BJ (cell line): ENCODE results near the gene KRT8. TPM values are rescaled to one million over a fixed set of nuclear protein-coding genes. Genes with fewer than 3 reads are reported as not detected.
A peak's percentile ranks its signal among the peaks of the same experiment; 100 is the strongest.

Source experiments
- CTCF ChIA-PET: fragments of 350-600 bp; formaldehyde crosslinking; extraction: SDS; loops from one replicate; lab custom pipeline; 2021; ENCODE audit warnings: antibody characterized with exemption, inconsistent platforms; lab: Yijun Ruan, JAX
- POLR2A ChIA-PET: fragments of 300-600 bp; sonication (Branson Sonifier 250); formaldehyde crosslinking; extraction: SDS; loops from one replicate; lab custom pipeline; 2021; ENCODE audit warnings: antibody characterized with exemption; lab: Charles Lee
- DNase-seq: peaks from one replicate; pipeline ENCODE4 v3.0.0-alpha.2; 2011; ENCODE audit warnings: low read depth
- H3K27me3 ChIP-seq: 2 replicates; pipeline ENCODE4 v1.6.0; 2011; ENCODE audit warnings: low read length; ENCODE audit not compliant: control insufficient read depth, insufficient read depth
- H3K36me3 ChIP-seq: 2 replicates; pipeline ENCODE4 v1.5.1; 2011; ENCODE audit warnings: low read length; ENCODE audit not compliant: control insufficient read depth, insufficient read depth
- H3K4me3 ChIP-seq: 2 replicates; pipeline ENCODE4 v1.5.1; 2011; ENCODE audit warnings: low read depth, mild to moderate bottlenecking, control low read depth, low read length
- polyA plus RNA-seq: library from polyadenylated mRNA; depleted of rRNA; stranded (reverse); fragments of >200 nt; gene quantifications from 2 replicates; pipeline ENCODE4 v1.2.3, GENCODE V29; 2011
- TF ChIP-seq, protein P1 (sequence below): IDR thresholded peaks from 2 replicates; pipeline ENCODE4 v1.5.1; 2011; ENCODE audit warnings: low read depth, mild to moderate bottlenecking, control low read depth, inconsistent platforms, low read length, moderate library complexity; ENCODE audit not compliant: insufficient read depth

KRT8 gene
- polyA plus RNA-seq, 1 experiment = 41.6 TPM

DNA sequence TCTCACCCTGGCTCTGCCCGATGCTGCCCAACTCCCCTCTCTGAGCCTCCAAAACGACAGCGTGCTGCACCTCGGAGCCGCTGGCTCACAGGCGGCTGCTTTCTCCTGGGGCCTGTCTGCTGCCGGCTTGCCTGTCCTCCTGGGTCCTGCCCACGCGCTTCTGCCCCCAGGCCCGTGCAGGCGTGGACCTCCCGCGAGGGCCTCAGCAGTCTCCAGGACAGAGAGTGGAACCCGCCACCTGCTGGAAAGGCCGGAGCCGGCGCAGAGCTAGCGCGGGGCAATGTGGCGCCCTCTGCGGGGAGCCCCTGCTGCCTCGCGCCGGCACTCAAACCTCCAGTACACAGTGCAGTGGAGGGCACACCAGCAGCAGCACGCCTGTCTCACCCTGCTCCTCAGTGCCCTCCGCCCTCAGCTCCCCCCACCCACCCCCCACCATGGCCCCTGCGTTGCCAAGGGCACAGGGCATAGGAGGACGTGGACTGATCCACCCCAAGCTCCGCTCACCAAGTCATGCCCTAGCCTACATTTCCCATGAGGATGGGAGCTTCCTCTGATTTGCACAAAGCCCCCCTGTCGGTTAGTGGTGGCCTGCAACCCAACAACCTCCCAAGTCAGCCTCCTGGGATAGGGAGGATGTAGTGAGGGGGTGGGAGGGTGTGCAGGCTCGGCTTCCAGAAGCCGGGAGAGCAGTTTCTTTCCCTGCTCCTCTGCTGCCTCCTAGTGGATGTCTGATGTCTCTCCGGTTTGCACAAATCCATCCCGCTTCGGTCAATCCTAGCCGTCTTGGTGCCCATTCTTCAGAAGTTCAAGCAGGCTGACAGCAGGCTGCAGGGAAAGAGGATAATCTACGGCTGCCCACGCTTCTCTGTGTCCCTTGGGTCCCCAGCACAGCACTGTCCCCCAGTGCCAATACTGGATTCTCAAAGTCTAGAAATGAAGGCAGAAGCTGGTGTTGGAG is 25.2 kb downstream of the KRT8 start:
- H3K27me3 ChIP-seq = no peaks in the 10 kb centered on the region
- ChIA-PET POLR2A (no interaction called here), CTCF (interaction anchor here (0.6 to 14.6 kb wide), 86 partner anchors 9 to 876 kb away, joined by 3 to 722 read pairs (median 4); partner anchors contain the start of genes KRT74, KRT8, KRT84 and KRT85)
- H3K36me3 ChIP-seq = no peaks in the 10 kb centered on the region
- no peak overlapping the region for H3K4me3 ChIP-seq
- DNase-seq = no peak
- TF ChIP-seq, protein P1, sequence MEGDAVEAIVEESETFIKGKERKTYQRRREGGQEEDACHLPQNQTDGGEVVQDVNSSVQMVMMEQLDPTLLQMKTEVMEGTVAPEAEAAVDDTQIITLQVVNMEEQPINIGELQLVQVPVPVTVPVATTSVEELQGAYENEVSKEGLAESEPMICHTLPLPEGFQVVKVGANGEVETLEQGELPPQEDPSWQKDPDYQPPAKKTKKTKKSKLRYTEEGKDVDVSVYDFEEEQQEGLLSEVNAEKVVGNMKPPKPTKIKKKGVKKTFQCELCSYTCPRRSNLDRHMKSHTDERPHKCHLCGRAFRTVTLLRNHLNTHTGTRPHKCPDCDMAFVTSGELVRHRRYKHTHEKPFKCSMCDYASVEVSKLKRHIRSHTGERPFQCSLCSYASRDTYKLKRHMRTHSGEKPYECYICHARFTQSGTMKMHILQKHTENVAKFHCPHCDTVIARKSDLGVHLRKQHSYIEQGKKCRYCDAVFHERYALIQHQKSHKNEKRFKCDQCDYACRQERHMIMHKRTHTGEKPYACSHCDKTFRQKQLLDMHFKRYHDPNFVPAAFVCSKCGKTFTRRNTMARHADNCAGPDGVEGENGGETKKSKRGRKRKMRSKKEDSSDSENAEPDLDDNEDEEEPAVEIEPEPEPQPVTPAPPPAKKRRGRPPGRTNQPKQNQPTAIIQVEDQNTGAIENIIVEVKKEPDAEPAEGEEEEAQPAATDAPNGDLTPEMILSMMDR = peak; percentile 93

DNA sequence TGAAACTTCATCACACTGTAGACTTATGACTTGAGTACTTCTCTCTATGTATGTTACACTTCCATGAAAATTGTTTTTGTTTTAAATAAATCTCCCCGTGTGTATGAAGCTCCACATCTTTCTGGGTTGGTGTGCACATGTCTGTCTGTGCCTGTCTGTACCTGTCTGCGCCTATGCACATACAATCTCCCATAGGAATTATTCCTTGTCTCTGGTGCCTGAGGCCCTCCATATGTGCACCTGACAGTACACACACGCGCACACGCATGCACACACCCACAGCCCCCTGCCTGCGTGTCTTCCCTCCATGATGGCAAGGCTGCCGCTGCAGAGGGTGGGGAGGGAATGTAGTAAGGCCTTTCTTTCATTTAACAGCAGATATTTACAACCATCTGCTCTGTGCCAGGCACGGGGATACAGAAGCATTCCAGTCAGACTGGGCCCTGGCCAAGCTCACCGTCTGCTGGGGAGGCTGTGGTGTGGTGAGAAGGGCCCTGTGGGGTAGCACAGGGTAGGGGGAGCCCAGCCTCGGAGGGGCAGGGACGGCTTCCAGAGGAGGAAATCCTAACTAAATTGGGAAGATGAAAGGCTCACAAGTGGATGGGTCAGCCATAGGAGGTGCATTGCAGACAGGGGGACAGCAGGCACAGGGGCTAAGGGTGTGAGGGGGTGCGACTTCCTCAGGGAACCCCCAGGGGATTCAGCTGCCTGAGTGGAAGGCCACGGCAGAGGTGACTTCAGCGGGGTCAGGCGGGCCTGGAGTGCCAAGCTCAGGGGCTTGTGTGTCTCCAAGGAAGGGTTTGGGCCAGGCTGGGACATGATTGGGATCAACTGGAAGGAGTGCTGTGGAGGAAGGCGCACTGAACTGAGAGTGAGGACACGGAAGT is 26.1 kb downstream of the KRT8 start:
- POLR2A ChIA-PET = no interaction called here

DNA sequence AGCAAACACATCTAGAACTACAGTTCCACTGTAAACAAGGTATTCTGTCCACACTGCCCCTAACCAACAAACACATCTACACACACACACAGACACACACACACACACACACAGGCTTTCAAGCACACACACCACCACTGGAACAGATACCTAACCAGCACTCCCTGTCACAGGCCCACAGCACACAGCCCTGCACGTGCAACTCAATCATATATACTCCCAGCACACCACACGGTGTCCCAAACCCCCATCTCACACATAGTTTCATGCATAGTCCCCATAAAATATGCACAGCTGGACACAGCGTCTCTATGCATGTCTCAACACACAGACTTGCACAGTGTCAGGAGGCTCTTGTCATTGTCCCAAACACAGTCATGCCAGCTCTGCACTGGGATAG is 27.6 kb downstream of the KRT8 start:
- no peak for DNase-seq
- TF ChIP-seq, protein P1 = no peak
- CTCF ChIA-PET = interaction anchor here (0.9 to 14.6 kb wide), 11 partner anchors 8 to 733 kb away, joined by 3 to 722 read pairs (median 4); partner anchors contain the start of gene KRT74
- no peaks in the 10 kb centered on the region for H3K27me3 ChIP-seq
- H3K4me3 ChIP-seq = no peak overlapping the region
- POLR2A ChIA-PET = no interaction called here
- H3K36me3 ChIP-seq = no peaks in the 10 kb centered on the region

More for the DNA sequence above, 26.1 kb downstream of the KRT8 start:
- Histone ChIP-seq H3K36me3 (no peaks in the 10 kb centered on the region), H3K27me3 (no peaks in the 10 kb centered on the region), H3K4me3 (no peak overlapping the region)
- no peak for DNase-seq
- TF ChIP-seq, protein P1 = no peak
- CTCF ChIA-PET = interaction anchor here (0.6 to 14.6 kb wide), 66 partner anchors 8 to 853 kb away, joined by 3 to 722 read pairs (median 4); partner anchors contain the start of genes KRT74, KRT8 and KRT85

DNA sequence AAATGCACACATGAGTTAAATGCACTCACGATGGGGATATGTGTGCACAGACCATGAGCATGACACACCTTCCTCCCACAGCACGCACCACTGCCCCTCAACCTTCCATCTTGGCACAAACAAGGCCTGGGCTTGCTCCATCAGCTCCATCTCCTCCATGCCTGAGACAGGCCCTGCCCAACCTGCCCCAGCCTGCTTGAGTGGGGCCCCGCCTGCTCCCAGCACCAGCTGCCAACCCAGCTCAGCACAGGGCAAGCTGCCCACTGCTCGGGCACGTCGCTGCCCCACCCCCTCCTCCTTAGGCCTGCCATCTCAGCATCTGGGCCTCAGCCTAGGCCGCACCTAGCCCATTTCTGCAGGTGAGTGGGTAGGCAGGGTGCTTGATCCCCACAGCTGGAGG is 28.5 kb downstream of the KRT8 start:
- Histone ChIP-seq H3K4me3 (no peak overlapping the region), H3K36me3 (no peaks in the 10 kb centered on the region), H3K27me3 (no peaks in the 10 kb centered on the region)
- TF ChIP-seq, protein P1 = no peak
- DNase-seq = no peak
- ChIA-PET POLR2A (no interaction called here), CTCF (interaction anchor here (0.6 to 14.6 kb wide), 10 partner anchors 9 to 733 kb away, joined by 3 to 722 read pairs (median 13); partner anchors contain the start of gene KRT74)
